ENCODE results near the gene ERP44.

DNA sequence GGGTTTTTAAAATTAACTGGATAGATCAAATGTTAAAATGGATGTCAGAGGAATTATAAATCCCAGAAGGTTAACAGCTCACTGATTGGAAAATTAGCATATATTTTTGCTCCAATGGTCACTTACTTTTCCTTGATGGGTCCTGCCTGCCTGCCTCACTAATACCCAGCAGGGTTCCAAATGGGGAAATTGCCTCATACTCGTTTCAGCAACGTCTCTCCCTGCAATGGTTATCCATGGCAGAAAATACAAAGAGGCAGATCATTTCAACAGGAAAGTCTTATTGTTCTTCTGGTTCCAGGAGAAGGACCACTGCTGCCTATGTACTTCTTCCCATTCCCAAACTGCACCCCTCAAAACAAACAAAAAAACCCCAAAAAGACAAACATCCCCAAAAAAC is 71.3 kb downstream of the ERP44 start:
- TF ChIP-seq, protein P1, sequence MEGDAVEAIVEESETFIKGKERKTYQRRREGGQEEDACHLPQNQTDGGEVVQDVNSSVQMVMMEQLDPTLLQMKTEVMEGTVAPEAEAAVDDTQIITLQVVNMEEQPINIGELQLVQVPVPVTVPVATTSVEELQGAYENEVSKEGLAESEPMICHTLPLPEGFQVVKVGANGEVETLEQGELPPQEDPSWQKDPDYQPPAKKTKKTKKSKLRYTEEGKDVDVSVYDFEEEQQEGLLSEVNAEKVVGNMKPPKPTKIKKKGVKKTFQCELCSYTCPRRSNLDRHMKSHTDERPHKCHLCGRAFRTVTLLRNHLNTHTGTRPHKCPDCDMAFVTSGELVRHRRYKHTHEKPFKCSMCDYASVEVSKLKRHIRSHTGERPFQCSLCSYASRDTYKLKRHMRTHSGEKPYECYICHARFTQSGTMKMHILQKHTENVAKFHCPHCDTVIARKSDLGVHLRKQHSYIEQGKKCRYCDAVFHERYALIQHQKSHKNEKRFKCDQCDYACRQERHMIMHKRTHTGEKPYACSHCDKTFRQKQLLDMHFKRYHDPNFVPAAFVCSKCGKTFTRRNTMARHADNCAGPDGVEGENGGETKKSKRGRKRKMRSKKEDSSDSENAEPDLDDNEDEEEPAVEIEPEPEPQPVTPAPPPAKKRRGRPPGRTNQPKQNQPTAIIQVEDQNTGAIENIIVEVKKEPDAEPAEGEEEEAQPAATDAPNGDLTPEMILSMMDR (IDR thresholded peaks at IDR 0.05 in 8 of 11, conservative IDR thresholded peaks at IDR 0.05 in 3 of 11), result no peak
- TF ChIP-seq POLR2A (IDR thresholded peaks at IDR 0.05) (no peak), POLR2AphosphoS5 (IDR thresholded peaks at IDR 0.05) (no peak)
